Measurements from ENCODE around the gene CXorf49. TPM values are rescaled to one million over a fixed set of nuclear protein-coding genes. Genes with fewer than 3 reads are reported as not detected.
"Not testable (repeated sequence)": the region's sequence is repeated elsewhere in the genome, so short reads cannot be mapped to it uniquely, and the experiment has no call there.

CXorf49 gene
- total and polyA plus RNA-seq, 2 donors (not counting 1 experiment from before 2014, with no cell fraction given): not detected

DNA sequence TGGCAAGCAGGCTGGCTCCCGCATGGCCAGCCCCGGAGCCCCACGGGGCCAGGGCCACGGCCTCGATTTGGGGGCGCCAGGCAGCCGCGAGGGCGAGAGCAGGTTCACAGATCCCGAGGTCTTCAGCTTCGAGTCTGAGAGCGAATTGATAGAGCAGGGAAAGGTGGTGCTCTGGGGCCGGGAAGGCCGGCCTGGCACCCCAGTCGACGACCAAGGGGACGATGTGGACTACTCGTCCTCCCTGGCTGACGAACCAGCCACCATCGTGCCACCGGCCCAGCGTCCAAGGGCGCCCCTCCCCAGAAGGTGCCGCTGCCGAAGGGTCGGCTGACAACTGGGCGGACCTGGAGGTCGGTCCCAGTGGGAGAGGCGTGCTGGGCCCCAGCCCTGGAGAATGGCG is 1.1 kb upstream of the CXorf49 start:
- not testable (repeated sequence) for H3K4me1 ChIP-seq (ENCODE audit: control insufficient read depth, extremely low read depth, insufficient read depth, low read length); H2AFZ ChIP-seq (ENCODE audit: low read length); H3K79me2 ChIP-seq (ENCODE audit: control insufficient read depth, insufficient read depth, low read length); H3K36me3 ChIP-seq (ENCODE audit: control insufficient read depth, insufficient read depth, low read length); H3K4me3 ChIP-seq (replicated peaks in 1 of 4; ENCODE audit: control extremely low read depth in 1 of 4, insufficient read depth in 1 of 4, low read depth in 3 of 4, low read length in 4 of 4); DNase-seq (ENCODE audit: low read depth in 2 of 2); H4K20me1 ChIP-seq (ENCODE audit: control insufficient read depth, extremely low read depth, insufficient read depth, low read length); H3K9me3 ChIP-seq (ENCODE audit: control insufficient read depth, insufficient read depth, low read depth, low read length); H3K27ac ChIP-seq (ENCODE audit: insufficient read depth, low read length); H3K9ac ChIP-seq (ENCODE audit: insufficient read depth, low read length); H3K4me2 ChIP-seq (ENCODE audit: extremely low read depth, insufficient read depth, low read length); H3K27me3 ChIP-seq (ENCODE audit: control insufficient read depth, insufficient read depth, low read length)

DNA sequence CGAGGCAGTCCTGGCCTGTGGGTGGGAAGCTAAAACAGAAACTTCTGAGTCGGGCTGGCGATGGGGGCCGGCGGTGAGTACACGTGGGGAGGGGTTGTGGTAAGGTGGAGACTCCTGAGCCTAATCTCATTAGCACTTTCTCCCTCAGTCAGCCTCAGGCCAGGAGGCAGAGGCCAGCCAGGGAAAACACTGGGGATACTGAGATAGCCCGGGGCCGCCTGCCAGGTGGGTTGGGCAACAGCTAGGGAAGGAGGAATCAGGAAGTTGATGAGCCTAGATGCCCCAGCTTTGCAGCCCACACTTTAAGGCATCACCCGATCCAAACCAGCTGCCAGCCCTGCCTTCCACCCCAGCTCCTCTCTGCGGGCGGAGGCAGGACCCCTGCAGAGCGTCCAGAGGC is 1.8 kb downstream of the CXorf49 start:
- not testable (repeated sequence) for H2AFZ ChIP-seq (ENCODE audit: low read length); H3K9ac ChIP-seq (ENCODE audit: insufficient read depth, low read length); H3K79me2 ChIP-seq (ENCODE audit: control insufficient read depth, insufficient read depth, low read length); H3K9me3 ChIP-seq (ENCODE audit: control insufficient read depth, insufficient read depth, low read depth, low read length); H3K4me1 ChIP-seq (ENCODE audit: control insufficient read depth, extremely low read depth, insufficient read depth, low read length); H3K4me3 ChIP-seq (replicated peaks in 1 of 4; ENCODE audit: control extremely low read depth in 1 of 4, insufficient read depth in 1 of 4, low read depth in 3 of 4, low read length in 4 of 4); H3K27me3 ChIP-seq (ENCODE audit: control insufficient read depth, insufficient read depth, low read length); H4K20me1 ChIP-seq (ENCODE audit: control insufficient read depth, extremely low read depth, insufficient read depth, low read length); H3K4me2 ChIP-seq (ENCODE audit: extremely low read depth, insufficient read depth, low read length); H3K36me3 ChIP-seq (ENCODE audit: control insufficient read depth, insufficient read depth, low read length); H3K27ac ChIP-seq (ENCODE audit: insufficient read depth, low read length); DNase-seq (ENCODE audit: low read depth in 2 of 2)

DNA sequence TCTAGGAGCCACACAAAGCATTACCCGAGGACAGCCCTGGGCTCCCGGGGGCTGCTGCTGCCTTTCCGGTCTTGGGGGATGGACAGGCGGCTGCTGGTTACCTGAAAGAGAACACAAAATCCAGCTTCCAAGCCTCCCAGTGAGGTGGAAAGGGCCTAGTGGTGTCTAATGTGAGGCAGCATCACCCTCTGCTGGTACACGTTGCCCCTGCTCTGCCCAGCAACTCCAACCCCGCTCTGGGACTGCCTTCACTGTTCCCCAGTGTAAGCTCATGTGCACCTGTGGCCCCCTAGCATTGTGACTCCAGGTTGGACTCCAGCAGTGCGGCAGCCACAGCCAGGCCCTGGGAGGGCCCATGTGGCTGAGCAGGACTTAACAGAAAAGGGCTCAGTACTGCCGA is 2.5 kb downstream of the CXorf49 start:
- not testable (repeated sequence) for H3K9me3 ChIP-seq (ENCODE audit: control insufficient read depth, insufficient read depth, low read depth, low read length); H3K27ac ChIP-seq (ENCODE audit: insufficient read depth, low read length); H2AFZ ChIP-seq (ENCODE audit: low read length); H3K4me3 ChIP-seq (replicated peaks in 1 of 4; ENCODE audit: control extremely low read depth in 1 of 4, insufficient read depth in 1 of 4, low read depth in 3 of 4, low read length in 4 of 4); H3K36me3 ChIP-seq (ENCODE audit: control insufficient read depth, insufficient read depth, low read length); DNase-seq (ENCODE audit: low read depth in 2 of 2); H3K27me3 ChIP-seq (ENCODE audit: control insufficient read depth, insufficient read depth, low read length); H3K4me2 ChIP-seq (ENCODE audit: extremely low read depth, insufficient read depth, low read length); H3K9ac ChIP-seq (ENCODE audit: insufficient read depth, low read length); H4K20me1 ChIP-seq (ENCODE audit: control insufficient read depth, extremely low read depth, insufficient read depth, low read length); H3K4me1 ChIP-seq (ENCODE audit: control insufficient read depth, extremely low read depth, insufficient read depth, low read length); H3K79me2 ChIP-seq (ENCODE audit: control insufficient read depth, insufficient read depth, low read length)

DNA sequence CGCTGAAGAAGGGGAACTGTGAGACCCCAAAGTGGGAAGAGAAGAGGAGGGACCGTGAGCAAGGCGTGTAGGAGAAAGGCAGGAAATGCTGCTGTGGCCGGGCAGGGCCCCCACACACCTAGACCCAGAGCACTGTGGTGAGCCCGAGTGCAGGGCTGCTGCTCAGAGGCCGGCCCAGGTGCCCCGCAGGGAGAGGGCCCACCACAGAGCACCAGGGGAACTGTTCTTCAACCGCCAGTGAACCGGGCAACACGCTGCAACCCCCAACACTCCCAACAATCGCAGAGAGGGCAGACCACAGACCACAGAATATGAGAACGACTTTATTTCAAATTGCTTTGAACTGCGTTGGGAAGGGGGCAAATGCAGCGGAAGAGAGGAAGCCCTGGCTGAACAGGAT is 4.0 kb downstream of the CXorf49 start:
- H3K9me3 ChIP-seq (ENCODE audit: control insufficient read depth, insufficient read depth, low read depth, low read length); H4K20me1 ChIP-seq (ENCODE audit: control insufficient read depth, extremely low read depth, insufficient read depth, low read length); H3K9ac ChIP-seq (ENCODE audit: insufficient read depth, low read length); H2AFZ ChIP-seq (ENCODE audit: low read length); DNase-seq (ENCODE audit: low read depth in 2 of 2); H3K36me3 ChIP-seq (ENCODE audit: control insufficient read depth, insufficient read depth, low read length); H3K79me2 ChIP-seq (ENCODE audit: control insufficient read depth, insufficient read depth, low read length); H3K27me3 ChIP-seq (ENCODE audit: control insufficient read depth, insufficient read depth, low read length); H3K27ac ChIP-seq (ENCODE audit: insufficient read depth, low read length); H3K4me3 ChIP-seq (replicated peaks in 1 of 4; ENCODE audit: control extremely low read depth in 1 of 4, insufficient read depth in 1 of 4, low read depth in 3 of 4, low read length in 4 of 4); H3K4me1 ChIP-seq (ENCODE audit: control insufficient read depth, extremely low read depth, insufficient read depth, low read length); H3K4me2 ChIP-seq (ENCODE audit: extremely low read depth, insufficient read depth, low read length): not testable (repeated sequence)

DNA sequence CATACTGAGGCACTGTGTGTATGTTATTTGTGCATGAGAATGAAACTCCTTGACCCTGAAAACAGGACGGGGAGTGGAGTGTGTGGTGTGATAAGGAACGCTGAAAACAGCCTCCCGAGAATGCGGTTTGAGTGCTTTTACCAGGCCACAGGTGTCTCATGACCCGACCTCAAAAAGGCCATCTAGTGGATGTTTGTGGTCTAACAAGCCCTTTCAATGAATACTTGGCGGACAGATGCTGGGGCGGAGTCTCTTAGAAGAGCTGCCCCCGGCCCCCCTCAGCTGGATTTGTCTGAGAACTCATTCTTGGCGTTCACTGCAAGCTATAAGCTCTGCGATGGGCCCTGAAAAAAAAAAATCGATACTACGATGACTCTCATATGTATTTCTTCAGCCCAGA is 15.2 kb downstream of the CXorf49 start:
- H3K27me3 ChIP-seq (ENCODE audit: control insufficient read depth, insufficient read depth, low read length); H3K27ac ChIP-seq (ENCODE audit: insufficient read depth, low read length); H3K4me1 ChIP-seq (ENCODE audit: control insufficient read depth, extremely low read depth, insufficient read depth, low read length); H3K4me2 ChIP-seq (ENCODE audit: extremely low read depth, insufficient read depth, low read length); H3K9ac ChIP-seq (ENCODE audit: insufficient read depth, low read length); H3K79me2 ChIP-seq (ENCODE audit: control insufficient read depth, insufficient read depth, low read length); H3K4me3 ChIP-seq (replicated peaks in 1 of 4; ENCODE audit: control extremely low read depth in 1 of 4, insufficient read depth in 1 of 4, low read depth in 3 of 4, low read length in 4 of 4); H2AFZ ChIP-seq (ENCODE audit: low read length); DNase-seq (ENCODE audit: low read depth in 2 of 2); H4K20me1 ChIP-seq (ENCODE audit: control insufficient read depth, extremely low read depth, insufficient read depth, low read length); H3K9me3 ChIP-seq (ENCODE audit: control insufficient read depth, insufficient read depth, low read depth, low read length); H3K36me3 ChIP-seq (ENCODE audit: control insufficient read depth, insufficient read depth, low read length): not testable (repeated sequence)

DNA sequence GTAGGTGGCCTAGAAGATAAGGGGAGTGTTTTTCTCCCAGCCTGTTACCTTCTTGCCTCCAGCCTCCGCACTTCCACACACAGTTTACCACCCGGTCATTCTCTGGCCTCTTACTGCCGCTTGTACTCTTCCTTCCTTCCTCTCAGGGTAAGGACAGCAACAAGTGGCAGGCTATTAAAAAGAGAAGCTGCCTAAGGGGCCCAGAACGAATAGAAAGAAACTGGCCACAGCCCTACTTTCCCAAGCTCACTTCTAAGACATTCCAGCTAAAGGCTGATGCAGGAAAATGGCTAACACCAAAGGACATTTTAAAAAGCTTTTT is 19.1 kb downstream of the CXorf49 start:
- not testable (repeated sequence) for H4K20me1 ChIP-seq (ENCODE audit: control insufficient read depth, extremely low read depth, insufficient read depth, low read length); H2AFZ ChIP-seq (ENCODE audit: low read length); H3K4me3 ChIP-seq (replicated peaks in 1 of 4; ENCODE audit: control extremely low read depth in 1 of 4, insufficient read depth in 1 of 4, low read depth in 3 of 4, low read length in 4 of 4); H3K27ac ChIP-seq (ENCODE audit: insufficient read depth, low read length); H3K79me2 ChIP-seq (ENCODE audit: control insufficient read depth, insufficient read depth, low read length); DNase-seq (ENCODE audit: low read depth in 2 of 2); H3K4me2 ChIP-seq (ENCODE audit: extremely low read depth, insufficient read depth, low read length); H3K27me3 ChIP-seq (ENCODE audit: control insufficient read depth, insufficient read depth, low read length); H3K9me3 ChIP-seq (ENCODE audit: control insufficient read depth, insufficient read depth, low read depth, low read length); H3K36me3 ChIP-seq (ENCODE audit: control insufficient read depth, insufficient read depth, low read length); H3K9ac ChIP-seq (ENCODE audit: insufficient read depth, low read length); H3K4me1 ChIP-seq (ENCODE audit: control insufficient read depth, extremely low read depth, insufficient read depth, low read length)

DNA sequence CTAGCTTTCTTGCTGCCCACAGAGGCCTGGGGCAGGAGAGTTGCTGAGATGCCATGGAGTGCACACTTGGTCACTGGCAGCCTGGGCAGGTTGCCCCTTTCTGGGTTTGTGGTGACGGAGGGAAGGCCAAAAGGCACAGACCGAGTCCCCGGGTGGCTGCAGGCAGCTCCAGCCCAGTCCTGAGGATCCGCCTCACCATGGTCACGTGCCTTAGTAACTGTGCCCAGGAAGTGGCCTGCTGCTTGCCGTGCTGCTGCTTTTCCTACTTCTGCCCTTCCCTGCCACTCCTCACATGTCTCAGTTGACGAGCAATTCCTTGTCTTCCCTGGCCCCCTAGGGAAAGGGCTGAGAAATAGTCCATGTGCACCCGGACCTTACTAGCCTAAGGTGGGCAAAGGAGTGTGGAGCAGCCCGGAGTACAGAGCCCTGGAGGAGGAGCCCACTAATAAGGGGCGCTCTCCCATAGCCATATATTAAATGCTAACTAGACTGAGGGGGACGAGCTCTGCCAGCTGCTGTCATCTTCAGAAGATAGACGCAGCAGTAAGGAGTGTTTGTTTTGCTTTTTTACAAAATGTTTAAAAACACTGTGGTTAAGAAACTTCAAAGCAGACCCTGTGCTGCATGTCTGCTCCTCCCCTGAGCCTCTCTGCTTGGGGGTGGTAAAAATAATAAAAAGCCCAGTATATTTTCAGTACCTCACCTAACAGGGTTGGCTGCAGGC is 19.6 kb downstream of the CXorf49 start:
- H3K79me2 ChIP-seq (ENCODE audit: control insufficient read depth, insufficient read depth, low read length); H3K27me3 ChIP-seq (ENCODE audit: control insufficient read depth, insufficient read depth, low read length); H4K20me1 ChIP-seq (ENCODE audit: control insufficient read depth, extremely low read depth, insufficient read depth, low read length); H3K27ac ChIP-seq (ENCODE audit: insufficient read depth, low read length); H3K4me1 ChIP-seq (ENCODE audit: control insufficient read depth, extremely low read depth, insufficient read depth, low read length); H3K4me3 ChIP-seq (replicated peaks in 1 of 4; ENCODE audit: control extremely low read depth in 1 of 4, insufficient read depth in 1 of 4, low read depth in 3 of 4, low read length in 4 of 4); H3K9me3 ChIP-seq (ENCODE audit: control insufficient read depth, insufficient read depth, low read depth, low read length); H2AFZ ChIP-seq (ENCODE audit: low read length); DNase-seq (ENCODE audit: low read depth in 2 of 2); H3K9ac ChIP-seq (ENCODE audit: insufficient read depth, low read length); H3K4me2 ChIP-seq (ENCODE audit: extremely low read depth, insufficient read depth, low read length); H3K36me3 ChIP-seq (ENCODE audit: control insufficient read depth, insufficient read depth, low read length): not testable (repeated sequence)
